Measurements from ENCODE around the gene SH3GL3. TPM values are rescaled to one million over a fixed set of nuclear protein-coding genes. Genes with fewer than 3 reads are reported as not detected.

SH3GL3 gene
- total and polyA plus RNA-seq, 2 of the 13 experiments (the other 11 are each of a cell fraction or from before 2014, with no cell fraction given), result not detected

- TF ChIP-seq ZNF773 (CRISPR knock-in tag; IDR thresholded peaks at IDR 0.05; ENCODE audit: borderline replicate concordance) (no peak), ELF1 (CRISPR knock-in tag; IDR thresholded peaks at IDR 0.05) (no peak), HNRNPK (IDR thresholded peaks at IDR 0.05; ENCODE audit: low read depth, low read length, poor library complexity, severe bottlenecking) (no peak), MTERF4 (CRISPR knock-in tag; IDR thresholded peaks at IDR 0.05) (no peak)
These were observed 51.2 kb downstream of the SH3GL3 start (continued) for GRCh38 chr15:83498374-83498773.

GRCh38 chr15:83498801-83499200 lies 51.7 kb downstream of the SH3GL3 start:
- Histone ChIP-seq H3K4me3 (replicated peaks in 1 of 3; ENCODE audit: insufficient read depth in 1 of 3, low read depth in 2 of 3, low read length in 3 of 3) (no peak overlapping the region), H3K4me1 (ENCODE audit: insufficient read depth, low read length) (no peaks in the 10 kb centered on the region), H3K36me3 (replicated peaks in 1 of 2; ENCODE audit: control insufficient read depth in 1 of 2, insufficient read depth in 2 of 2, low read length in 2 of 2) (no peaks in the 10 kb centered on the region), H3K27me3 (ENCODE audit: control insufficient read depth in 1 of 2, insufficient read depth in 2 of 2, low read length in 2 of 2) (no peaks in the 10 kb centered on the region; a peak in 1 of 5 replicates), H3K79me2 (ENCODE audit: insufficient read depth, low read length) (no peaks in the 10 kb centered on the region), H4K20me1 (ENCODE audit: insufficient read depth, low read length) (no peaks in the 10 kb centered on the region), H2AFZ (ENCODE audit: low read length) (no peak overlapping the region), H3K9me3 (ENCODE audit: low read length) (no peaks in the 10 kb centered on the region), H3K4me2 (ENCODE audit: low read depth, low read length) (no peak overlapping the region), H3K9ac (ENCODE audit: insufficient read depth, low read depth, low read length) (no peak overlapping the region), H3K27ac (ENCODE audit: extremely low read length, insufficient read depth, low read length) (no peak overlapping the region)
- no peak for ATAC-seq
- no peak for FAIRE-seq
- ChIA-PET CTCF (ENCODE audit: low intra/inter-chr PET ratio, low total read pairs) (no interaction called here), POLR2A (no interaction called here)
- in situ Hi-C loops (cut with HindIII; ENCODE audit: extremely low pct_ligation_motif_present, low pct_unique_long_range_greater_than_20kb), result no loop called here
- no peak for DNase-seq (ENCODE audit: low spot score)
- intact Hi-C loops (cut with micrococcal nuclease; ENCODE audit: unreplicated experiment), result no loop called here
- BruUV-seq (replicated peaks), result no TSS peak
- 31% methylated on average over 3 of the region's 3 CpGs for WGBS (ENCODE audit: low lambda C conversion rate)
- TF ChIP-seq ZNF160 (CRISPR knock-in tag; IDR thresholded peaks at IDR 0.05) (no peak), ESRRA (CRISPR knock-in tag; IDR thresholded peaks at IDR 0.05; ENCODE audit: low read depth) (no peak), ZNF724P (CRISPR knock-in tag; IDR thresholded peaks at IDR 0.05; ENCODE audit: borderline replicate concordance) (no peak), RORA (CRISPR knock-in tag; IDR thresholded peaks at IDR 0.05) (no peak), HNF1B (CRISPR knock-in tag; IDR thresholded peaks at IDR 0.05) (no peak), ZNF333 (CRISPR knock-in tag; IDR thresholded peaks at IDR 0.05; ENCODE audit: borderline replicate concordance) (no peak)

Data from HepG2 (cell line).